GM12801 (cell line): ENCODE results near the gene C2orf76.

ENCODE experiments used
- CTCF ChIP-seq: IDR thresholded peaks from one replicate; pipeline ENCODE4 v1.5.1; 2011; ENCODE audit warnings: control low read depth; ENCODE audit not compliant: insufficient read length; ENCODE audit errors: extremely low read depth

The C2orf76 gene

GRCh38 chr2:119372778-119373568 lies 6.3 kb upstream of the C2orf76 start:
- TF ChIP-seq CTCF: no peak

- no peak for TF ChIP-seq CTCF
These were observed 4.5 kb upstream of the C2orf76 start for GRCh38 chr2:119371111-119371510.

GRCh38 chr2:119369845-119370244 lies 3.2 kb upstream of the C2orf76 start:
- no peak for TF ChIP-seq CTCF

GRCh38 chr2:119367472-119368099 lies 952 bp upstream of the C2orf76 start:
- TF ChIP-seq CTCF: no peak

GRCh38 chr2:119366161-119366648 lies 429 bp downstream of the C2orf76 start:
- TF ChIP-seq CTCF: no peak

GRCh38 chr2:119365436-119365835 lies 1.2 kb downstream of the C2orf76 start:
- TF ChIP-seq CTCF: no peak

GRCh38 chr2:119364798-119365197 lies 1.8 kb downstream of the C2orf76 start:
- no peak for TF ChIP-seq CTCF
